ENCODE data around the gene GCAT.

Gene GCAT

GRCh38 chr22:37822079-37822833 is 14.5 kb downstream of the GCAT start:
- no peak overlapping the region for H3K4me3 ChIP-seq (ENCODE audit: insufficient read depth, low read depth, low read length, poor library complexity, severe bottlenecking)
- H3K4me1 ChIP-seq (ENCODE audit: control insufficient read depth, insufficient read depth, low read length, poor library complexity, severe bottlenecking) = peaks cover 19% of the 10 kb centered on the region
- H3K36me3 ChIP-seq (ENCODE audit: control insufficient read depth, insufficient read depth, low read length) = no peaks in the 10 kb centered on the region
- no peaks in the 10 kb centered on the region for H3K9me3 ChIP-seq (ENCODE audit: control insufficient read depth, low read length)
- no peak overlapping the region for H3K27ac ChIP-seq (ENCODE audit: insufficient read depth, low read length, poor library complexity, severe bottlenecking)
- no peaks in the 10 kb centered on the region for H3K27me3 ChIP-seq (replicated peaks; ENCODE audit: control insufficient read depth, insufficient read depth, low read length, poor library complexity, severe bottlenecking)
- no peak for DNase-seq

- no peak for DNase-seq
- Histone ChIP-seq H3K4me3 (ENCODE audit: insufficient read depth, low read depth, low read length, poor library complexity, severe bottlenecking) (no peak within 1 kb of the TSS), H3K36me3 (ENCODE audit: control insufficient read depth, insufficient read depth, low read length) (no peaks in the 10 kb centered on the region), H3K27ac (ENCODE audit: insufficient read depth, low read length, poor library complexity, severe bottlenecking) (no peak within 1 kb of the TSS), H3K27me3 (replicated peaks; ENCODE audit: control insufficient read depth, insufficient read depth, low read length, poor library complexity, severe bottlenecking) (no peaks in the 10 kb centered on the region), H3K4me1 (ENCODE audit: control insufficient read depth, insufficient read depth, low read length, poor library complexity, severe bottlenecking) (peaks cover 8% of the 10 kb centered on the region), H3K9me3 (ENCODE audit: control insufficient read depth, low read length) (no peaks in the 10 kb centered on the region)
Measured at GRCh38 chr22:37823134-37823985, 15.6 kb downstream of the GCAT start, which contains the start of gene GALR3. GALR3 (plus strand) TSS chr22:37823382; CDS start chr22:37823407, 25 bp downstream.

GRCh38 chr22:37824674-37825641 is 17.2 kb downstream of the GCAT start:
- Histone ChIP-seq H3K4me1 (ENCODE audit: control insufficient read depth, insufficient read depth, low read length, poor library complexity, severe bottlenecking) (no peaks in the 10 kb centered on the region), H3K27ac (ENCODE audit: insufficient read depth, low read length, poor library complexity, severe bottlenecking) (no peak overlapping the region), H3K36me3 (ENCODE audit: control insufficient read depth, insufficient read depth, low read length) (no peaks in the 10 kb centered on the region), H3K4me3 (ENCODE audit: insufficient read depth, low read depth, low read length, poor library complexity, severe bottlenecking) (no peak overlapping the region), H3K9me3 (ENCODE audit: control insufficient read depth, low read length) (no peaks in the 10 kb centered on the region), H3K27me3 (replicated peaks; ENCODE audit: control insufficient read depth, insufficient read depth, low read length, poor library complexity, severe bottlenecking) (no peaks in the 10 kb centered on the region)
- DNase-seq = no peak

- Histone ChIP-seq H3K27me3 (replicated peaks; ENCODE audit: control insufficient read depth, insufficient read depth, low read length, poor library complexity, severe bottlenecking) (no peaks in the 10 kb centered on the region), H3K36me3 (ENCODE audit: control insufficient read depth, insufficient read depth, low read length) (peaks cover 20% of the 10 kb centered on the region), H3K27ac (ENCODE audit: insufficient read depth, low read length, poor library complexity, severe bottlenecking) (no peak overlapping the region), H3K9me3 (ENCODE audit: control insufficient read depth, low read length) (no peaks in the 10 kb centered on the region), H3K4me1 (ENCODE audit: control insufficient read depth, insufficient read depth, low read length, poor library complexity, severe bottlenecking) (no peaks in the 10 kb centered on the region), H3K4me3 (ENCODE audit: insufficient read depth, low read depth, low read length, poor library complexity, severe bottlenecking) (no peak overlapping the region)
- DNase-seq = no peak
Measured at GRCh38 chr22:37827056-37827455, 19.3 kb downstream of the GCAT start.

- no peaks in the 10 kb centered on the region for H3K9me3 ChIP-seq (ENCODE audit: control insufficient read depth, low read length)
- H3K4me1 ChIP-seq (ENCODE audit: control insufficient read depth, insufficient read depth, low read length, poor library complexity, severe bottlenecking) = no peaks in the 10 kb centered on the region
- no peaks in the 10 kb centered on the region for H3K27me3 ChIP-seq (replicated peaks; ENCODE audit: control insufficient read depth, insufficient read depth, low read length, poor library complexity, severe bottlenecking)
- peaks cover 43% of the 10 kb centered on the region for H3K36me3 ChIP-seq (ENCODE audit: control insufficient read depth, insufficient read depth, low read length)
- no peak for DNase-seq
- no peak overlapping the region for H3K4me3 ChIP-seq (ENCODE audit: insufficient read depth, low read depth, low read length, poor library complexity, severe bottlenecking)
- H3K27ac ChIP-seq (ENCODE audit: insufficient read depth, low read length, poor library complexity, severe bottlenecking) = no peak overlapping the region
Measured at GRCh38 chr22:37830093-37830842, 22.5 kb downstream of the GCAT start.

- H3K36me3 ChIP-seq (ENCODE audit: control insufficient read depth, insufficient read depth, low read length) = peaks cover 43% of the 10 kb centered on the region
- H3K27me3 ChIP-seq (replicated peaks; ENCODE audit: control insufficient read depth, insufficient read depth, low read length, poor library complexity, severe bottlenecking) = no peaks in the 10 kb centered on the region
- H3K4me3 ChIP-seq (ENCODE audit: insufficient read depth, low read depth, low read length, poor library complexity, severe bottlenecking) = no peak overlapping the region
- H3K4me1 ChIP-seq (ENCODE audit: control insufficient read depth, insufficient read depth, low read length, poor library complexity, severe bottlenecking) = no peaks in the 10 kb centered on the region
- H3K27ac ChIP-seq (ENCODE audit: insufficient read depth, low read length, poor library complexity, severe bottlenecking) = no peak overlapping the region
- no peak for DNase-seq
- no peaks in the 10 kb centered on the region for H3K9me3 ChIP-seq (ENCODE audit: control insufficient read depth, low read length)
Measured at GRCh38 chr22:37831472-37831871, 23.7 kb downstream of the GCAT start.

- no peak for DNase-seq
- Histone ChIP-seq H3K9me3 (ENCODE audit: control insufficient read depth, low read length) (no peaks in the 10 kb centered on the region), H3K4me1 (ENCODE audit: control insufficient read depth, insufficient read depth, low read length, poor library complexity, severe bottlenecking) (no peaks in the 10 kb centered on the region), H3K27me3 (replicated peaks; ENCODE audit: control insufficient read depth, insufficient read depth, low read length, poor library complexity, severe bottlenecking) (no peaks in the 10 kb centered on the region), H3K36me3 (ENCODE audit: control insufficient read depth, insufficient read depth, low read length) (peaks cover 47% of the 10 kb centered on the region), H3K27ac (ENCODE audit: insufficient read depth, low read length, poor library complexity, severe bottlenecking) (no peak overlapping the region), H3K4me3 (ENCODE audit: insufficient read depth, low read depth, low read length, poor library complexity, severe bottlenecking) (no peak overlapping the region)
Measured at GRCh38 chr22:37832022-37832857, 24.5 kb downstream of the GCAT start.

GRCh38 chr22:37842015-37842793 is 34.5 kb downstream of the GCAT start:
- no peak for DNase-seq
- Histone ChIP-seq H3K9me3 (ENCODE audit: control insufficient read depth, low read length) (no peaks in the 10 kb centered on the region), H3K27ac (ENCODE audit: insufficient read depth, low read length, poor library complexity, severe bottlenecking) (no peak overlapping the region), H3K4me3 (ENCODE audit: insufficient read depth, low read depth, low read length, poor library complexity, severe bottlenecking) (no peak overlapping the region), H3K36me3 (ENCODE audit: control insufficient read depth, insufficient read depth, low read length) (peaks cover 8% of the 10 kb centered on the region), H3K4me1 (ENCODE audit: control insufficient read depth, insufficient read depth, low read length, poor library complexity, severe bottlenecking) (peaks cover 3% of the 10 kb centered on the region), H3K27me3 (replicated peaks; ENCODE audit: control insufficient read depth, insufficient read depth, low read length, poor library complexity, severe bottlenecking) (no peaks in the 10 kb centered on the region)
